HepG2 (cell line): ENCODE measurements around the gene GPATCH3. TPM values are rescaled to one million over a fixed set of nuclear protein-coding genes. Genes with fewer than 3 reads are reported as not detected.

Source experiments
- ARID2 ChIP-seq: sonication (generic); formaldehyde crosslinking; IDR thresholded peaks from 2 replicates; pipeline ENCODE4 v1.8.1; 2022; ENCODE audit warnings: mild to moderate bottlenecking, missing genetic modification reagents, borderline replicate concordance
- ATF7-NPFF ChIP-seq: sonication (generic); formaldehyde crosslinking; IDR thresholded peaks from 2 replicates; pipeline ENCODE4 v1.8.1; 2023; ENCODE audit warnings: mild to moderate bottlenecking, low read depth, missing genetic modification reagents, moderate library complexity
- CC2D1A ChIP-seq: sonication (generic); formaldehyde crosslinking; IDR thresholded peaks from 2 replicates; pipeline ENCODE4 v1.8.1; 2023; ENCODE audit warnings: mild to moderate bottlenecking, missing genetic modification reagents
- FOXM1 ChIP-seq: sonication (generic); formaldehyde crosslinking; IDR thresholded peaks from 2 replicates; pipeline ENCODE4 v1.5.0; 2020; ENCODE audit warnings: missing genetic modification reagents
- HINFP ChIP-seq: sonication (generic); formaldehyde crosslinking; IDR thresholded peaks from 2 replicates; pipeline ENCODE4 v1.4.0; 2020; ENCODE audit warnings: low read depth, mild to moderate bottlenecking, missing genetic modification reagents
- HOXA5 ChIP-seq: sonication (generic); formaldehyde crosslinking; IDR thresholded peaks from 2 replicates; pipeline ENCODE4 v1.4.0; 2020; ENCODE audit warnings: missing genetic modification reagents
- KDM3A ChIP-seq: IDR thresholded peaks from 2 replicates; pipeline ENCODE4 v1.6.1; 2018; ENCODE audit warnings: low read depth, missing compliant biosample characterization
- PCBP1 ChIP-seq: fragments of 200-400 bp; formaldehyde crosslinking; IDR thresholded peaks from 2 replicates; pipeline ENCODE4 v1.6.1; 2017; ENCODE audit warnings: mild to moderate bottlenecking, low read depth, low read length, borderline replicate concordance
- SIN3B ChIP-seq: fragments of 150-350 bp; IDR thresholded peaks from 2 replicates; pipeline ENCODE4 v1.6.1; 2014; ENCODE audit warnings: low read length
- SOX13 ChIP-seq, 3 experiments: fragments of 450-650 bp in 1 of 3; sonication (generic) in 1 of 3; formaldehyde crosslinking in 1 of 3; IDR thresholded peaks in 2 of 3; conservative IDR thresholded peaks in 1 of 3; 2 replicates each; pipeline versions ENCODE4 v1.5.0 to v1.6.1; 2016 to 2020; ENCODE audit warnings: antibody characterized with exemption in 1 of 3, mild to moderate bottlenecking in 1 of 3, missing compliant biosample characterization in 1 of 3, missing genetic modification reagents in 1 of 3, moderate library complexity in 1 of 3
- SRSF9 ChIP-seq: fragments of 200-400 bp; formaldehyde crosslinking; IDR thresholded peaks from 2 replicates; pipeline ENCODE4 v1.6.1; 2018; ENCODE audit warnings: borderline replicate concordance, mild to moderate bottlenecking, low read depth, low read length; ENCODE audit not compliant: insufficient read depth, poor library complexity, severe bottlenecking
- ZBTB21 ChIP-seq: sonication (generic); formaldehyde crosslinking; IDR thresholded peaks from 2 replicates; pipeline ENCODE4 v1.4.0; 2020; ENCODE audit warnings: missing genetic modification reagents
- ZHX1 ChIP-seq: sonication (generic); formaldehyde crosslinking; IDR thresholded peaks from 2 replicates; pipeline ENCODE4 v1.8.1; 2022; ENCODE audit warnings: low read depth, mild to moderate bottlenecking, missing genetic modification reagents
- ZMAT5 ChIP-seq: sonication (generic); formaldehyde crosslinking; IDR thresholded peaks from 2 replicates; pipeline ENCODE4 v1.5.0; 2020; ENCODE audit warnings: mild to moderate bottlenecking, low read depth, missing genetic modification reagents, borderline replicate concordance
- ZNF34 ChIP-seq: sonication (generic); formaldehyde crosslinking; IDR thresholded peaks from 2 replicates; pipeline ENCODE4 v1.4.0; 2020; ENCODE audit warnings: mild to moderate bottlenecking, missing genetic modification reagents, borderline replicate concordance
- ZNF605 ChIP-seq: sonication (generic); formaldehyde crosslinking; IDR thresholded peaks from 2 replicates; pipeline ENCODE4 v1.8.0; 2022; ENCODE audit warnings: mild to moderate bottlenecking, missing genetic modification reagents
- ZSCAN29 ChIP-seq: sonication (generic); formaldehyde crosslinking; conservative IDR thresholded peaks from 2 replicates; pipeline ENCODE4 v1.4.0; 2020; ENCODE audit warnings: mild to moderate bottlenecking, missing genetic modification reagents
- polyA plus RNA-seq, 8 experiments: library from polyadenylated mRNA; depleted of rRNA in 3 of 8; stranded (reverse) in 7 of 8; unstranded in 1 of 8; fragments of >200 nt; fragmentation: Illumina TruSeq in 4 of 8; extraction: Trizol in 4 of 8; gene quantifications; 2 replicates each; pipeline versions ENCODE4 v1.2.1 to v1.2.3, GENCODE V29; 2011 to 2016; ENCODE audit warnings: low read depth in 4 of 8, missing spikeins in 1 of 8, mixed read lengths in 1 of 8; ENCODE audit not compliant: insufficient read depth in 1 of 8
- total RNA-seq, 5 experiments: library from RNA; depleted of rRNA; stranded (reverse); fragments of >200 nt; fragmentation: Illumina TruSeq; extraction: Trizol; gene quantifications; 2 replicates each; pipeline ENCODE4 v1.2.3, GENCODE V29; 2016; ENCODE audit warnings: low read depth in 1 of 5
- TF ChIP-seq, protein P1 (sequence below): sonication (generic); formaldehyde crosslinking; IDR thresholded peaks from 2 replicates; pipeline ENCODE4 v1.5.1; 2020; ENCODE audit warnings: mild to moderate bottlenecking, missing genetic modification reagents, borderline replicate concordance
- TF ChIP-seq, protein P2 (sequence below): IDR thresholded peaks from 2 replicates; pipeline ENCODE4 v1.6.1; 2016; ENCODE audit warnings: missing compliant biosample characterization, missing genetic modification reagents, borderline replicate concordance

Gene GPATCH3
- total and polyA plus RNA-seq, 2 of the 13 experiments (the other 11 are each of a cell fraction or from before 2014, with no cell fraction given): 8.3 to 11.0 TPM

GRCh38 chr1:26938004-26938658, 37.9 kb upstream of the GPATCH3 start (continued):
- peak; percentile 90 for TF ChIP-seq SOX13 (IDR thresholded peaks at IDR 0.05)
- TF ChIP-seq SOX13 (CRISPR knock-in tag; conservative IDR thresholded peaks at IDR 0.05 in 1 of 2, IDR thresholded peaks at IDR 0.05 in 1 of 2): peak in 1 of 2 experiments; percentile 94; a peak in 2 of 4 replicates
- peak; percentile 86; the same call in 1 of the 2 replicates for TF ChIP-seq ZNF605 (CRISPR knock-in tag)
- TF ChIP-seq ZHX1 (CRISPR knock-in tag): peak; percentile 75; the same call in 1 of the 2 replicates
- TF ChIP-seq ZNF34 (CRISPR knock-in tag): no peak
- TF ChIP-seq FOXM1 (CRISPR knock-in tag): no peak
- TF ChIP-seq ATF7-NPFF (CRISPR knock-in tag): peak; percentile 75
- TF ChIP-seq HINFP: peak; percentile 22
- no peak for TF ChIP-seq SRSF9
- TF ChIP-seq, protein P1, sequence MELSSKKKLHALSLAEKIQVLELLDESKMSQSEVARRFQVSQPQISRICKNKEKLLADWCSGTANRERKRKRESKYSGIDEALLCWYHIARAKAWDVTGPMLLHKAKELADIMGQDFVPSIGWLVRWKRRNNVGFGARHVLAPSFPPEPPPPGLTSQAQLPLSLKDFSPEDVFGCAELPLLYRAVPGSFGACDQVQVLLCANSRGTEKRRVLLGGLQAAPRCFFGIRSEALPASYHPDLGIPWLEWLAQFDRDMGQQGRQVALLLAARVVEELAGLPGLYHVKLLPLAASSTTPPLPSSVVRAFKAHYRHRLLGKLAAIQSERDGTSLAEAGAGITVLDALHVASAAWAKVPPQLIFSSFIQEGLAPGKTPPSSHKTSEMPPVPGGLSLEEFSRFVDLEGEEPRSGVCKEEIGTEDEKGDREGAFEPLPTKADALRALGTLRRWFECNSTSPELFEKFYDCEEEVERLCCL (CRISPR knock-in tag): no peak
- no peak for TF ChIP-seq ZBTB21 (CRISPR knock-in tag)
- TF ChIP-seq SIN3B: no peak
- TF ChIP-seq ZSCAN29 (CRISPR knock-in tag): 0 out of 2 replicates have a peak, but pooled peaks have one; percentile 52
- TF ChIP-seq KDM3A: no peak; the same call in 1 of the 2 replicates
- no peak for TF ChIP-seq ARID2 (CRISPR knock-in tag)
- no peak for TF ChIP-seq PCBP1
- TF ChIP-seq ZMAT5 (CRISPR knock-in tag): no peak
- no peak for TF ChIP-seq CC2D1A (CRISPR knock-in tag)
- TF ChIP-seq HOXA5 (CRISPR knock-in tag): peak; percentile 61; the same call in 1 of the 2 replicates
- TF ChIP-seq, protein P2, sequence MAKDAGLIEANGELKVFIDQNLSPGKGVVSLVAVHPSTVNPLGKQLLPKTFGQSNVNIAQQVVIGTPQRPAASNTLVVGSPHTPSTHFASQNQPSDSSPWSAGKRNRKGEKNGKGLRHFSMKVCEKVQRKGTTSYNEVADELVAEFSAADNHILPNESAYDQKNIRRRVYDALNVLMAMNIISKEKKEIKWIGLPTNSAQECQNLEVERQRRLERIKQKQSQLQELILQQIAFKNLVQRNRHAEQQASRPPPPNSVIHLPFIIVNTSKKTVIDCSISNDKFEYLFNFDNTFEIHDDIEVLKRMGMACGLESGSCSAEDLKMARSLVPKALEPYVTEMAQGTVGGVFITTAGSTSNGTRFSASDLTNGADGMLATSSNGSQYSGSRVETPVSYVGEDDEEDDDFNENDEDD (CRISPR knock-in tag): no peak
